GM18873 (cell line): Measurements from ENCODE around the gene RBMXL3.
"Not testable (repeated sequence)": the region's sequence is repeated elsewhere in the genome, so short reads cannot be mapped to it uniquely, and the experiment has no call there.

ENCODE experiments used
- ATAC-seq: cut with Tn5 transposase; IDR thresholded peaks from one replicate; pipeline ENCODE4 v1.9.1; 2021; ENCODE audit warnings: mild to moderate bottlenecking, moderate library complexity, moderate number of reproducible peaks; ENCODE audit not compliant: unreplicated experiment, low FRiP score

The RBMXL3 gene

DNA sequence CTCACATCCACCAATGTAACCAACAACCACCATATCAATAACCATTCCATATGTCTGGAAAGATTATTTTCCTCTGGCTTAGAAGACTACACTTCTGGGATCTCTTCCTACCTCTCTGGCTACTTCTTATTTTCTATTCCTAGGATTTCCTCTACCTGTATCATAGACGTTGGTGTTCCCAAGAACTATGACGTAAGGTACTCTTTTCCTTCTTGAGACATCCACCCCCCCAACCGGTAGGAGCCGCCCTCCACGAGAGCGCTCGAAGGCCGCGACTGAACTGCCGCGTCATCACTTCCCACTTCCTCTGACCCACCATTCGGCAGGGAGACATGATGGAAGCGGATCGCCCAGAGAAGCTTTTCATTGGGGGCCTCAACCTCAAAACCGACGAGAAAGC lies at the start of gene RBMXL3:
Gene RBMXL3 (plus strand): TSS at position 301 of the 400 bp plus-strand sequence. CDS start 32 bp downstream, at position 333.
- no peak for ATAC-seq

DNA sequence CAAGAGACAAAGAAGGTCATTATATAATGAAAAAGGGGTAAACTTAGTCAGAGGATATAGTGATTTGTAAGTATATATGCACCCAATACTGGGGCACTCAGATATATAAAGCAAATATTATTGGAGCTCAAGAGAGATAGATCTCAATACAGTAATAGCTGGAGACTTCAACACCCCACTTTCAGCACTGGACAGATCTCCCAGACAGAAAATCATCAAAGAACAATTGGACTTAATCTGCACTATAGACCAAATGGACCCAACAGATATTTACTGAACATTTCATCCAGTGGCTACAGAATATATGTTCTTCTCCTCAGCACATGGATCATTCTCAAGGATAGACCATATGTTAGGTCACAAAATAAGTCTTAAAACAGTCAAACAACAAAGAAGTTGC lies 47.2 kb upstream of the RBMXL3 start:
- ATAC-seq: no peak

DNA sequence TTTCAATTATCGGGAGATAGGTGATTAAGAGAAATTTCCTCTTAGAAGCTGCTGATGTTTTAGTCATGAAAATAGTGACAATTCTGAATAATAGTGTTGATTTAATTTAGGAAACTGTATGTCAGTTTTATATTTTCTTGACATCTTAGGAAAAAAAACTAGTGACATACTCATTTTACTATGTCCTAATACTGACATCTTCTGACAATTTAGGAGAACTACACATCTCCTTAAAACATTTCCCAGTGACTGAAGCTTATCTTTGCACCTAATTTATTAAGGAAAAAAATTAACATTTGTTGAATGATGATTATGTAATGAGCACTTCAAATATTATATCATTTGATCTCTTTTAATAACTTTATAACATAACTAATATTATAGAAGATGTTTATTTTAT lies 42.0 kb upstream of the RBMXL3 start:
- no peak for ATAC-seq

DNA sequence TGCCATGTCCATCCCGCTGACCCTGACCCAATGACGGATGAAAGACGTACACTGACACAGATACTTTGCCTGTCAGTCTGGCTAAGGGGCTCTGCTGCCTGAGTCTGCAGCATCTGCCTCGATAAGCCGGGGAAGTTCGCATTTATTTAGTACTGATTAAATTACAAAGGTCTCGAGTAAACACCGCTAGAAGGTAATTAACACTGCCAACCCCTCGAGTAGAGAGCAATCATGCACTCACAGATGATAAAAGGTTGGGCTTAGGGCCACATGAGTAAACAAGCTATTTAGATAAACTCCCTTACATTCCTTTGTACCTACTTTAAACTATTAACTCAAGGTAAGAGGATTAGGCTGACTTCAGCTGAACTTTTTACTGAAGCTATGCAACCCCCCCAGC lies 16.0 kb upstream of the RBMXL3 start:
- ATAC-seq: no peak

DNA sequence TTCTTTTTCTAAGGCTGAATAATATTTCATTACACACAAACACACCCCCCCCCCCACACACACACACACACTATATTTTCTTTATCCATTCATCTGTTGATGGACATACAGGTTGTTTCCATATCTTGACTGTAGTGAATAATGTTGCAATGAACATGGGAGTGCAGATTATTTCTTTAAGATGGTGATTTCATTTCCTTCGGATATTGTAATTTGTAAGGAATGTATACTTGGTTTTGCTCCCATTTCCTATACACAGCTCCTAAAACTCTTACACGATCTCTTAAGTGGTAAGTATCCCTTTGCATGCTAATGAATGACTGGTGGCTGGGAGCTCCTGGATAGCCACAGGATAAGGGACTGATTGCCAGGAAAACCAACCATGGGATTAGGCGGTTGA lies 14.7 kb upstream of the RBMXL3 start:
- ATAC-seq: no peak

DNA sequence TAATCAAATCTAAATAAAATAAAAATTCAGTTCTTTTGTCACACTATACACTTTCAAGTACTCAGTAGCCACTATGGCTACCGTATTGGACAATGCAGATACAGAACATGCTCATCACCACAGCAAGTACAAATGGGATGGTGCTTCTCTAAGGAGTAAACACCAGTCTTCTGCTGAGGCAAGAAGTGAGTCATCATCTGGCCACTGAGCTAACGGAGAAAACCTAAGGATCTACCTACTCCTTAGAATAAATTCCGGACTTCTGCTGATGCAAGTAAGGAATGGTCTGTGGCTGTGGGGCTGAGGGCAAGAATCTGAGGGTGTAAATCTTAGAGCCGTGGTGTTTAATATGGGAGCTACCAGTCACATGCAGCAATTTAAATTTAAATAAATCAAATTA lies 11.3 kb upstream of the RBMXL3 start:
- ATAC-seq: no peak

DNA sequence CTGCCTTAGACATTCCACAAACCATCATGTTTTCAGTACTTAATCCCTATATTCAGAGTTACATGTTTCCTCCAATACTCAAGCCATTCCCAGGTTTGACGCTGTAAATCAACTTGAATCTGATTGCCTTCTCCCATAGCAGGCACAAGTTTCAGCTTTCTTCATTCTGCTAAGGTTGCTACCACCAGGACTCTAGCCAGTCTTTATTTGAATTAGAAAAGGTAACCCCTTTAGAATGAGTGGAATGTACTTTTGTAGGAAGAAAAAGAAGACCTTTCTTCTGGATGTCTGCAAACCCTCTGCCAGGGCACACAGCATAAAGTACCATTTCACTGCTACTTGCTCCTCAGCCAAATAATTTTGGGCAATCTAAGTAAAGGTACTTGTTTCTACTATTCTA lies 10.7 kb upstream of the RBMXL3 start:
- no peak for ATAC-seq

DNA sequence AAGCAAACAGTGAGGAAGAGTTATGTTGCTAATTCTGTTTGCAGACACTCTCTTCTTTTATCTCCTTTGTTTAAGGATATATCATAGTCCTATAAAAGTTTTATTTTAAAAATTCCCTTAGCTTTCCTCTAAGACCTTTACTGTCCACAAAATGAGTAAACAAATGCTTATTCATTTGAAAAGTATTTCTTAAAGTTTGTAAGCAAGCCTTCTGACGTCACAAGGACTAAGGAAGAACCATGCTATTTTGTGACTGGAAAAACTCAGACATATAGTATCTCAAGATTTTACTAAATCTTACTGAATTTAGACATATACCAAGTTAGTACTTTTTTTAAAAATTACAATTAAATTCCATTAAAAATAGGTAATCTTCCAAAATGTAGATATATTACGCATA lies 5.2 kb upstream of the RBMXL3 start:
- ATAC-seq: no peak

DNA sequence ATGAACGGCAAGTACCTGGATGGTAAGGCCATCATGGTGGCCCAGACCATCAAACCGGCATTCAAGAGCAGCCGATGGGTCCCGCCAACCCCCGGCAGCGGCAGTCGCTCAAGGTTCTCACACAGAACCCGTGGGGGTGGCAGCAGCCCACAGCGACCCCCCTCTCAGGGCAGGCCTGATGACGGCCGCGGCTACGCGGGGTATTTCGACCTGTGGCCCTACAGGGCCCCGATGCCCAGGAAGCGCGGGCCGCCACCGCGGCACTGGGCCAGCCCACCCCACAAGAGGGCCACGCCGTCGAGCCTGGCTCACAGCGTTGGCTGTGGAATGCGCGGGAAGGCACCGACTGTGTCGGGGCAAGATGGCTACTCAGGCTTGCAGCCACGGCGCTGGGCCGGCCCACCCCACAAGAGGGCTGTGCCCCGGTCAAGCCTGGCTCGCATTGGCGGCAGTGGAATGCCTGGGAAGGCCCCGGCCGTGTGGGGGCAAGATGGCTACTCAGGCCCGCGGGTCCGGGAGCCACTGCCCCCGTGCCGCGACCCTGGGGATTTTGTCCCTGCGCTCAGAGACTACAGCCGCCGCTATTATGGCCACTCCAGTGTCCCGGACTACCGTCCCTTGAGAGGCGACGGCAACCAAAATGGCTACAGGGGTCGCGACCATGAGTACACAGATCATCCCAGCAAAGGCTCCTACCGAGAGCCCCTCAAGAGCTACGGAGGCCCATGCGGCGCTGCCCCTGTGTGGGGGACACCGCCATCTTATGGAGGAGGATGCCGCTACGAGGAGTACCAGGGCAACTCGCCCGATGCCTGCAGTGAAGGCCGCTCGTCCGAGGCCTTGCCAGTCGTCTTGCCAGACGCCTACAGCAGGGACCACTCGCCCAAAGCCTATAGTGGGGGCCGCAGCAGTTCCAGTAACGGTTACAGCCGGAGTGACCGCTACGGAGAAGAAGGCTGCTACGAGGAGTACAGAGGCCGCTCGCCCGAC lies 731 bp downstream of the RBMXL3 start:
- ATAC-seq: no peak

DNA sequence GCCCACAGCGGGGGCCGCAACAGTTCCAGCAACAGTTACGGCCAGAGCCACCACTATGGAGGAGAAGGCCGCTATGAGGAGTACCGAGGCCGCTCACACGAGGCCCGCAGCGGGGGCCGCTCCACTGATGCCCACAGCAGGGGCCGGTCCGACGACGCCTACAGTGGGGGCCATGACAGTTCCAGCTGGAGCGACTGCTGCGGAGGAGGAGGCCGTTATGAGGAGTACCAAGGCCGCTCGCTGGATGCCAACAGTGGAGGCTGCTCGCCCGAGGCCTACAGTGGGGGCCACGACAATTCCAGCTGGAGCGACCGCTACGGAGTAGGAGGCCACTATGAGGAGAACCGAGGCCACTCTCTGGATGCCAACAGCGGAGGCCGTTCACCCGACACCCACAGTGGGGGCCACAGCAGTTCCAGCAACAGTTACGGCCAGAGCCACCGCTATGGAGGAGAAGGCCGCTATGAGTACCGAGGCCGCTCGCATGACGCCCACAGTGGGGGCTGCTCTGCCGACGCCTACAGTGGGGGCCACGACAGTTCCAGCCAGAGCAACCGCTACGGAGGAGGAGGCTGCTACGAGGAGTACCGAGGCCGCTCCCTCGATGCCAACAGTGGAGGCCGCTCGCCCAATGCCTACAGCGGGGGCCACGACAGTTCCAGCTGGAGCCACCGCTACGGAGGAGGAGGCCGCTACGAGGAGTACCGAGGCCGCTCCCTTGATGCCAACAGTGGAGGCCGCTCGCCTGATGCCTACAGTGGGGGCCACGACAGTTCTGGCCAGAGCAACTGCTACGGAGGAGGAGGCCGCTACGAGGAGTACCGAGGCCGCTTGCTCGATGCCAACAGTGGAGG lies 1.7 kb downstream of the RBMXL3 start:
- no peak for ATAC-seq

DNA sequence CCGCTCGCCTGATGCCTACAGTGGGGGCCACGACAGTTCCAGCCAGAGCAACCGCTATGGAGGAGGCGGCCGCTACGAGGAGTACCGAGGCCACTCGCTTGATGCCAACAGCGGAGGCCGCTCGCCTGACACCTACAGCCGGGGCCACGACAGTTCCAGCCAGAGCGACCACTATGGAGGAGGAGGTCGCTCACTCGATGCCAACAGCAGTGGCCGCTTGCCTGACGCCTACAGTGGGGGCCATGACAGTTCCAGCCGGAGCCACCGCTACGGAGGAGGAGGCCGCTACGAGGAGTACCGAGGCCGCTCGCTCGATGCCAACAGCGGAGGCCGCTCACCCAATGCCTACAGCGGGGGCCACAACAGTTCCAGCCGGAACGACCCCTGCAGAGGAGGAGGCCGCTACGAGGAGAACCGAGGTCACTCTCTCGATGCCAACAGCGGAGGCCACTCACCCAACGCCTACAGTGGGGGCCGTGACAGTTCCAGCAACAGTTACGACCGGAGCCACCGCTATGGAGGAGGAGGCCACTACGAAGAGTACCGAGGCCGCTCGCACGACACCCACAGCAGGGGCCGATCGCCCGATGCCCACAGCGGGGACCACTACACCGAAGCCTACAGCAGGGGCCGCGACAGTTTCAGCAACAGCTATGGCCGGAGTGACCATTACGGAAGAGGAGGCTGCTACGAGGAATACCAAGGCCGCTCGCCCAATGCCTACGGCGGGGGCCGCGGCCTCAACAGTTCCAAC lies 2.5 kb downstream of the RBMXL3 start:
- no peak for ATAC-seq

DNA sequence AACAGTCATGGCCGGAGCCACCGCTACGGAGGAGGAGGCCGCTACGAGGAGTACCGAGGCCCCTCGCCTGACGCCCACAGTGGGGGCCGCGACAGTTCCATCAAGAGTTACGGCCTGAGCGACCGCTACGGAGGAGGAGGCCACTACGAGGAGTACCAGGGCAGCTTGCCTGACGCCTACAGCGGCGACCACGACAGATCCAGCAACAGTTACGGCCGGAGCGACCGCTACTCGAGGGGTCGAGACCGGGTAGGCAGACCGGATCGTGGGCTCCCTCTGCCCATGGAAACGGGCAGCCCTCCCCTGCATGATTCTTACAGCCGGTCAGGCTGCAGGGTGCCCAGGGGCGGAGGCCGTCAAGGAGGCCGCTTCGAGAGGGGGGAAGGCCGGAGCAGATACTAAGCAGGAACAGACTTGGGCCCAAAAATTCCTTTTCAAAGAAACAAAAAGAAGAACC lies 3.1 kb downstream of the RBMXL3 start:
- no peak for ATAC-seq

DNA sequence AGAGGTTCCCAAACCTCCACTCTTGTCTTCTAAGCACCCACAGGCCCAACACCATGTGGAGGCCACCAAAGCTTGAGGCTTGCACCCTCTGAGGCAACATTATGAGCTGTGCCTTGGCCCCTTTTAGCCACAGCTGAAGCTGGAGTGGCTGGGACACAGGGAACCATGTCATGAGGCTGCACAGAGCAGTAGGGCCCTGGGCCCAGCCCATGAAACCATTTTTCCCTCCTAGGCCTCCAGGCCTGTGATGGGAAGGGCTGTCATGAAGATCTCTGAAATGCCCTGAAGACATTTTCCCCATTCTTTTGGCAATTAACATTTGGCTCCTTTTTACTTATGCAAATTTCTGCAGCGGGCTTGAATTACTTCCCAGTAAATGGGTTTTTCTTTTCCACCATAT lies 14.8 kb downstream of the RBMXL3 start:
- no peak for ATAC-seq

DNA sequence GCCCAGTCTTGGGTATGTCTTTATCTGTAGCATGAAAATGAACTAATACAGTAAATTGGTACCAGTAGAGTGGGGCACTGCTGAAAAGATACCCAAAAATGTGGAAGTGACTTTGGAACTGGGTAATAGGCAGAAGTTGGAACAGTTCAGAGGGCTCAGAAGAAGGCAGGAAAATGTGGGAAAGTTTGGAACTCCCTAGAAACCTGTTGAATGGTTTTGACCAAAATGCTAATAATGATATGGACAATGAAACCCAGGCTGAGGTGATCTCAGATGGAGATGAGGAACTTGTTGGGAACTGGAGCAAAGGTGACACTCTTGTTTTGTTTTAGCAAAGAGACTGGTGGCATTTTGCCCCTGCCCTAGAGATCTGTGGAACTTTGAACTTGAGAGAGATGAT lies 20.3 kb downstream of the RBMXL3 start:
- ATAC-seq: not testable (repeated sequence)

DNA sequence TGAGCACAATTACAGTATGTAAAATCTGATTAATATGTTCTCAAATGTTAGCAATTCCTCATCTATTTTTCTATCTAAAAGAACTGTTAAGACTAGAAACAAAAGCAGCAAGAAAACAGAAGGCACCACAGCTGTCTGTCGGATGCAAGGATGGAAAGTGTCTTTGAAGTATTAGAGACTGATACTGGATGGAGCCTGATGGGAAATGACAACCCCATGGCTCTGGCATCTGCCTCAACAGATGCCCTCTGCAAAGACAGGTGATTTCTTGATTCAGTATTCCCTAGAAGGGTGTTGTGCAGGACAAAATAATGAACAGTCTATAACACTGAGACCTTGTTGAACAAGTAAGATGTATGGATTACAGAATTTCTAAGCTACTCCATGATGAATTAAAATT lies 24.9 kb downstream of the RBMXL3 start:
- no peak for ATAC-seq

DNA sequence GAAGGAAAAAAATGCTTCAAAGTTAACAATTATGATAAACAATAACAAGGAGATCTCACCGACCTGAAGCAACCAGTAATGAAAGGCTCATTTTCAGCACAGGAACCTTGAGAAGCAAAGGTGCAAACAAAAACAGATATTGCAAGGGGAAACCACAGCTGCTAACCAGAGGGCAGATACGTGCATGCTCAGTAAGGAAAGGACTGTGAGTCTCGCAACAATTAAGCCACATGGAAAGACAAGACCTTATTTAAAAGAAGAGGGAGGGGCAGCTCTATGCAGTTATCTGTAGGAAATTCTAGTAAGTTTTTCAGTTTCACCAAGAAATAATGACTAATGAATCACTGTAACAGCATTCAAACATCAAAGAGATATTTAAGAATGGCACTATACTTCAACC lies 25.4 kb downstream of the RBMXL3 start:
- ATAC-seq: no peak

DNA sequence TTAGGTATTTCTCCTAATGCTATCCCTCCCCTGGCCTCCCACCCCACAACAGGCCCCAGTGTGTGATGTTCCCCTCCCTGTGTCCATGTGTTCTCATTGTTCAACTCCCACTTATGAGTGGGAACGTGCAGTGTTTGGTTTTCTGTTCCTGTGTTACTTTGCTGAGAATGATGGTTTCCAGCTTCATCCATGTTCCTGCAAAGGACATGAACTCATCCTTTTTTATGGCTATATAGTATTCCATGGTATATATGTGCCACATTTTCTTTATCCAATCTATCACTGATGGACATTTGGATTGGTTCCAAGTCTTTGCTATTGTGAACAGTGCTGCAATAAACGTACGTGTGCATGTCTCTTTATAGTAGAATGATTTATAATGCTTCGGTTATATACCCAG lies 28.1 kb downstream of the RBMXL3 start:
- ATAC-seq: not testable (repeated sequence)

DNA sequence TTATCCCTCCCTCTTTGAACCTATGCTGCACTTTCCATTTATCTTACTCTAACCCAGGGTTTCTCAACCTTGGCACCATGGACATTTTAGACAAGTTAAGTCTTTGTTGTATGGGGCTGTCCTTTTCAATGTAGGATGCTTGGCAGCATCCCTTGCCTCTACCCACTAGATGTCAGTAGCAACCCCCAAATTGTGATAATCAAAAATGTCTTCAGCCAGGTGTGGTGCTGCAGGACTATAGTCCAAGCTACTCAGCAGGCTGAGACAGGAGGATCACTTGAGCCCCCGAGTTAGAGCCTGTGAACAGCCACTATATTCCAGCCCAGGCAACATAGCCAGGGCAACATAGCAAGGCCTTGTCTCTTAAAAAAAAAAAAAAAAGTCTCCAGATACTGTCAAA lies 37.7 kb downstream of the RBMXL3 start:
- no peak for ATAC-seq

DNA sequence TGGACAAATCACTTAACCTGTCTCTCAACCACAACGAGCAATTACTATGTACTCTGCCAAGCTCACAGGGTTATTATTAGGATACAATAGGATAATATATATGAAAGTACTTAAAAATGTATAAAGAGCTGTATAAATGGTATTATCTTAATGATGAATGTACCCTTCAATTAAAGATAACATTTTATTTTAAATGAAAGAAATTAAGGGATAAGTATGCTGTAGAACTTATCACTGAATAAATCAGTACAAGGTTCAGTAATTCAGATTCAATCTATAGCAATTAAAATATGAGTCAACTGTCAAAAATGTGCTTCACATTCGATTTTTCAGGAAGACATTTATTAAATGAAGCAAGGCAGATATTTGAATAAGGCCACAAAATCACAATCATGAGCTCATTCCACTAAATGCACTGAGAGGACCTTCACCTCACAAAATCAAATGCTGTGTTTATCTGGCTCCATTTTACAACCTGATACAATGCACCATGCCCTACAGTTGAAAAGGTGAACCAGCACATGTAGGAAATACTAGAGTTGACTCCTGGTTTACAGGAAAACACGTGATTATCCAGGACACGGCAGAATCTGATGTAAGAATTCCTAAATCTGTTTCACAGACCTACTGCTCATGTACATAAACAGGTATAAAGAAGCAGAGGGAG lies 40.3 kb downstream of the RBMXL3 start:
- no peak for ATAC-seq

DNA sequence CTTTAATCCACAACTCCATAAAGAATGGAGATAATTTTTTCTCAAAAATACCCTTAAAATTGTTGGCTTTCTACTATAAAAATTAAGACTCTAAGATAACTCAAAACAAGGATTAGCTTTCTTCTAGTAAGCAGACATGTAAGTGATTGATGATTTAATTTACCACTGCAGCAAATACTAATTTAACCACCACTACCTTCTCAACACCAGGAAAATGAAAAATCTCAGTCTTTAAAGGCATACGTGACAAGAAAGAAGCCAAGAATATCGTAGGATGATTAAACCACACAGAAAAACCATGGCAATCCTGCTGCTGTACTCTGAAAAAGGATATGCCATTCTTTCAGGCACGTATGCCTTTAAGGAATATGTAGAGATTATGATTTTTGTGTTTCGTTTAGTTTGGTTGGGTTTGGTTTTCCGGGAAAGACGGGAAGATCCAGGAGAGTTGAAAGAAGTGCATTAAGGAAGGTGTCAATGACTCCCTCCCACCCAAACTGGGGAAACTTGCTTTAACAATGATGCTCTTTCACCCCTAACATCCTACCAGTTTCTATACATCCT lies 43.8 kb downstream of the RBMXL3 start:
- ATAC-seq: no peak
